Osteocyte (in vitro differentiated cells): ENCODE measurements around the gene PHKB. TPM values are rescaled to one million over a fixed set of nuclear protein-coding genes. Genes with fewer than 3 reads are reported as not detected.

Source experiments
- DNase-seq: peaks from one replicate; pipeline ENCODE4 v3.0.0; 2021; ENCODE audit warnings: mixed read lengths; ENCODE audit not compliant: unreplicated experiment; ENCODE audit errors: extremely low spot score
- H3K27ac Mint-ChIP-seq: one replicate; pipeline ENCODE4 v1.8.0; 2021; ENCODE audit warnings: mild to moderate bottlenecking, mixed read lengths; ENCODE audit not compliant: unreplicated experiment
- H3K27me3 Mint-ChIP-seq: one replicate; pipeline ENCODE4 v1.8.0; 2021; ENCODE audit warnings: mixed read lengths; ENCODE audit not compliant: unreplicated experiment
- H3K36me3 Mint-ChIP-seq: one replicate; pipeline ENCODE4 v1.8.0; 2021; ENCODE audit warnings: mixed read lengths; ENCODE audit not compliant: unreplicated experiment
- H3K4me1 Mint-ChIP-seq: one replicate; pipeline ENCODE4 v1.8.0; 2021; ENCODE audit warnings: mixed read lengths; ENCODE audit not compliant: unreplicated experiment
- H3K4me3 Mint-ChIP-seq: one replicate; pipeline ENCODE4 v1.8.0; 2021; ENCODE audit warnings: mild to moderate bottlenecking, moderate library complexity, mixed read lengths; ENCODE audit not compliant: unreplicated experiment
- H3K9me3 Mint-ChIP-seq: one replicate; pipeline ENCODE4 v1.8.0; 2021; ENCODE audit warnings: mixed read lengths; ENCODE audit not compliant: unreplicated experiment
- CTCF ChIP-seq: fragments of 200-600 bp; sonication (generic); IDR thresholded peaks from 2 replicates; pipeline ENCODE4 v1.5.0; 2021; ENCODE audit warnings: antibody characterized with exemption, mild to moderate bottlenecking, moderate library complexity
- total RNA-seq: library from RNA; stranded (reverse); gene quantifications from 2 replicates; pipeline ENCODE4 v1.2.1, GENCODE V29; 2021

Gene PHKB
- total RNA-seq, 1 donor from 2014 or later, result 64.3 TPM

- Mint-ChIP-seq H3K9me3 (peaks cover 21% of the 10 kb centered on the region), H3K27me3 (no peaks in the 10 kb centered on the region), H3K27ac (no peak overlapping the region), H3K4me3 (no peak overlapping the region), H3K36me3 (peaks cover 15% of the 10 kb centered on the region), H3K4me1 (peaks cover 4% of the 10 kb centered on the region)
- no peak for TF ChIP-seq CTCF
- DNase-seq, result no peak
Observed at GRCh38 chr16:47571049-47571448, 109.9 kb downstream of the PHKB start.

GRCh38 chr16:47571711-47572110 lies 110.6 kb downstream of the PHKB start:
- TF ChIP-seq CTCF, result no peak
- H3K36me3 Mint-ChIP-seq, result peaks cover 14% of the 10 kb centered on the region
- H3K4me1 Mint-ChIP-seq, result peaks cover 3% of the 10 kb centered on the region
- H3K27me3 Mint-ChIP-seq, result no peaks in the 10 kb centered on the region
- no peak for DNase-seq
- H3K9me3 Mint-ChIP-seq, result peaks cover 18% of the 10 kb centered on the region
- H3K27ac Mint-ChIP-seq, result no peak overlapping the region
- H3K4me3 Mint-ChIP-seq, result no peak overlapping the region

GRCh38 chr16:47574091-47575054 lies 113.2 kb downstream of the PHKB start:
- Mint-ChIP-seq H3K9me3 (peaks cover 4% of the 10 kb centered on the region), H3K4me3 (no peak overlapping the region), H3K27ac (no peak overlapping the region)

GRCh38 chr16:47577029-47577428 lies 115.9 kb downstream of the PHKB start:
- Mint-ChIP-seq H3K4me1 (no peaks in the 10 kb centered on the region), H3K36me3 (peaks cover 12% of the 10 kb centered on the region), H3K27ac (no peak overlapping the region), H3K4me3 (no peak overlapping the region), H3K9me3 (peaks cover 4% of the 10 kb centered on the region), H3K27me3 (no peaks in the 10 kb centered on the region)
- no peak for DNase-seq
- no peak for TF ChIP-seq CTCF

More at GRCh38 chr16:47574091-47575054, 113.2 kb downstream of the PHKB start:
- H3K4me1 Mint-ChIP-seq, result no peaks in the 10 kb centered on the region
- TF ChIP-seq CTCF, result no peak
- peaks cover 12% of the 10 kb centered on the region for H3K36me3 Mint-ChIP-seq
- DNase-seq, result no peak
- H3K27me3 Mint-ChIP-seq, result no peaks in the 10 kb centered on the region

GRCh38 chr16:47578033-47578432 lies 116.9 kb downstream of the PHKB start:
- DNase-seq, result no peak
- Mint-ChIP-seq H3K27me3 (no peaks in the 10 kb centered on the region), H3K27ac (no peak overlapping the region), H3K36me3 (peaks cover 13% of the 10 kb centered on the region), H3K9me3 (peaks cover 4% of the 10 kb centered on the region), H3K4me1 (no peaks in the 10 kb centered on the region), H3K4me3 (no peak overlapping the region)
- TF ChIP-seq CTCF, result no peak
